Measurements from ENCODE around the gene SNRNP48. TPM values are rescaled to one million over a fixed set of nuclear protein-coding genes. Genes with fewer than 3 reads are reported as not detected.

The SNRNP48 gene
- total and polyA plus RNA-seq, 10 of the 15 experiments (the other 5 are each of a cell fraction or from before 2014, with no cell fraction given): 3.2 to 14.4 (median 8.9) TPM

DNA sequence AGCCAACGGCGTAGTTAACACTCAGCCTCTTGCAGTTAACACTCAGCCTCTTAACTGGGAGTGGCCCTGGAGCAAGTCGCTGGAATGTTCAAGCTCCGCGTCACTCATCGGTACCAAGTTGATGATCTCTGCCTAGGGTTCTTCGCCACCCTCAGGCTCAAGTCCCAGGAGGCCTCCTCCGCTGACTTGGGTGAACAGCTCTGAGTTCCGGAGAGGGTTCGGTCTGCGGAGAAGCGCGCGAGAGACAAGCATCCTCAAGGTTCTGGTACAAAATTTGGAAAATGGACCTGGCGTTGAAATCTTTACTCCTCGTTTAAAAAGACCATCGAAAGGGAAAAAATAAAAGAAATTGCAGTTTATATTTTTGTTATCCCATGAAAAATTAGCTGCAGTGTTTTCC is 49.4 kb upstream of the SNRNP48 start (continued):
- TF ChIP-seq, protein P1, sequence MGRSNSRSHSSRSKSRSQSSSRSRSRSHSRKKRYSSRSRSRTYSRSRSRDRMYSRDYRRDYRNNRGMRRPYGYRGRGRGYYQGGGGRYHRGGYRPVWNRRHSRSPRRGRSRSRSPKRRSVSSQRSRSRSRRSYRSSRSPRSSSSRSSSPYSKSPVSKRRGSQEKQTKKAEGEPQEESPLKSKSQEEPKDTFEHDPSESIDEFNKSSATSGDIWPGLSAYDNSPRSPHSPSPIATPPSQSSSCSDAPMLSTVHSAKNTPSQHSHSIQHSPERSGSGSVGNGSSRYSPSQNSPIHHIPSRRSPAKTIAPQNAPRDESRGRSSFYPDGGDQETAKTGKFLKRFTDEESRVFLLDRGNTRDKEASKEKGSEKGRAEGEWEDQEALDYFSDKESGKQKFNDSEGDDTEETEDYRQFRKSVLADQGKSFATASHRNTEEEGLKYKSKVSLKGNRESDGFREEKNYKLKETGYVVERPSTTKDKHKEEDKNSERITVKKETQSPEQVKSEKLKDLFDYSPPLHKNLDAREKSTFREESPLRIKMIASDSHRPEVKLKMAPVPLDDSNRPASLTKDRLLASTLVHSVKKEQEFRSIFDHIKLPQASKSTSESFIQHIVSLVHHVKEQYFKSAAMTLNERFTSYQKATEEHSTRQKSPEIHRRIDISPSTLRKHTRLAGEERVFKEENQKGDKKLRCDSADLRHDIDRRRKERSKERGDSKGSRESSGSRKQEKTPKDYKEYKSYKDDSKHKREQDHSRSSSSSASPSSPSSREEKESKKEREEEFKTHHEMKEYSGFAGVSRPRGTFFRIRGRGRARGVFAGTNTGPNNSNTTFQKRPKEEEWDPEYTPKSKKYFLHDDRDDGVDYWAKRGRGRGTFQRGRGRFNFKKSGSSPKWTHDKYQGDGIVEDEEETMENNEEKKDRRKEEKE (IDR thresholded peaks at IDR 0.05): no peak
- TF ChIP-seq CREM (IDR thresholded peaks at IDR 0.05; ENCODE audit: low read depth) (no peak), ZBED1 (IDR thresholded peaks at IDR 0.05; ENCODE audit: borderline replicate concordance) (no peak)

DNA sequence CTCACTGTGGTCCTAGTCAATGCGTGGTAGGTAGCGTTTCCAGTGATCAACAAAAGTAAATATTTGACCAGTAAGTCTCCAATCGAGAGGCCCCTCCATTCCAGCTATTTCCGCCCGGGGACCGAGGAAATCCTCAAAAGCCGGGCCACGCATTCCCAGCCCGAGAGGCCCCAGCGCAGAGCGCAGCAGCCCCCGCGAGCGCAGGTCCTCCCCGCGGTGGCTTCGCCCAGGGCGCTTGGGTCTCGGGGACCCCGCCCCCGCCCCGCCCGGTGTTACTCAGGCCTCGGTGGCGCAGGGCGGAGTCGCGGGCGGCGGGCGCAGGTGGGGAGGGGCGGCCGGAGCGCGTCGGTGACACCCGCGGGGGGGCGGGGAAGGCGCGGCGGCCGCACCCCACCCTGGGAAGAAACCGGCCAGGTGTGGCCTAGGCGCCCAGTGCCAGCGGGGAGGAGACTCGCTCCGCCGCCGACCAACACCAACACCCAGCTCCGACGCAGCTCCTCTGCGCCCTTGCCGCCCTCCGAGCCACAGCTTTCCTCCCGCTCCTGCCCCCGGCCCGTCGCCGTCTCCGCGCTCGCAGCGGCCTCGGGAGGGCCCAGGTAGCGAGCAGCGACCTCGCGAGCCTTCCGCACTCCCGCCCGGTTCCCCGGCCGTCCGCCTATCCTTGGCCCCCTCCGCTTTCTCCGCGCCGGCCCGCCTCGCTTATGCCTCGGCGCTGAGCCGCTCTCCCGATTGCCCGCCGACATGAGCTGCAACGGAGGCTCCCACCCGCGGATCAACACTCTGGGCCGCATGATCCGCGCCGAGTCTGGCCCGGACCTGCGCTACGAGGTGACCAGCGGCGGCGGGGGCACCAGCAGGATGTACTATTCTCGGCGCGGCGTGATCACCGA is 48.6 kb upstream of the SNRNP48 start, which contains the start of gene DSP:
Gene DSP, plus strand, starts transcription at position 497 of the 890 bp plus-strand sequence. Its CDS starts 245 bp downstream, at position 742.
- H3K79me2 ChIP-seq (ENCODE audit: control insufficient read depth, insufficient read depth, low read length): no peaks in the 10 kb centered on the region
- CTCF ChIA-PET: no interaction called here
- peak; percentile 62 for ATAC-seq
- 6% methylated on average over 77 of the region's 105 CpGs for WGBS (ENCODE audit: insufficient coverage, insufficient replicate concordance, low lambda C conversion rate, missing lambda C conversion rate)
- SMC1A ChIA-PET (ENCODE audit: uncharacterized antibody, unreplicated experiment): no interaction called here
- H3K36me3 ChIP-seq (ENCODE audit: control insufficient read depth in 2 of 2, insufficient read depth in 2 of 2, low read length in 1 of 2): no peaks in the 10 kb centered on the region
- in situ Hi-C loops (cut with MboI): no loop called here
- no TSS peak for BruUV-seq (replicated peaks)
- no peaks in the 10 kb centered on the region for H4K20me1 ChIP-seq (ENCODE audit: control insufficient read depth, insufficient read depth)
- peak within 1 kb of the TSS; percentile 79 for H3K4me2 ChIP-seq (ENCODE audit: control insufficient read depth, insufficient read depth)
- TF ChIP-seq CHD2 (IDR thresholded peaks at IDR 0.05; ENCODE audit: borderline replicate concordance, low read depth, low read length) (no peak), RELA (IDR thresholded peaks at IDR 0.05; ENCODE audit: borderline replicate concordance, partially characterized antibody) (no peak), POLR2A (IDR thresholded peaks at IDR 0.05; ENCODE audit: low read depth, low read length) (no peak), ZZZ3 (IDR thresholded peaks at IDR 0.05; ENCODE audit: control insufficient read depth, insufficient read length, low read depth) (no peak), SUZ12 (IDR thresholded peaks at IDR 0.05; ENCODE audit: unreplicated experiment) (peak; percentile 86), RBBP5 (conservative IDR thresholded peaks at IDR 0.05) (no peak), SMAD1 (IDR thresholded peaks at IDR 0.05; ENCODE audit: low read depth, partially characterized antibody) (no peak)
- H3K4me3 ChIP-seq: peak within 1 kb of the TSS; percentile 29; the same call in 1 of the 2 replicates
- H3K9ac ChIP-seq (ENCODE audit: control insufficient read depth, insufficient read depth, low read length): no peak within 1 kb of the TSS
- intact Hi-C loops (cut with micrococcal nuclease; ENCODE audit: unreplicated experiment): no loop called here
- H3K27me3 ChIP-seq (replicated peaks in 1 of 2; ENCODE audit: control insufficient read depth in 2 of 2, insufficient read depth in 2 of 2, low read length in 1 of 2): peaks cover 10 to 21% of the 10 kb centered on the region in 2 experiments
- peak within 1 kb of the TSS; percentile 19; the same call in 1 of the 2 replicates for H2AFZ ChIP-seq (ENCODE audit: control insufficient read depth, low read depth, low read length)
- H3K4me1 ChIP-seq (ENCODE audit: control insufficient read depth, insufficient read depth, low read length): no peaks in the 10 kb centered on the region
- no peak within 1 kb of the TSS for H3K27ac ChIP-seq (ENCODE audit: control insufficient read depth, insufficient read depth)
- POLR2A ChIA-PET: no interaction called here
- RAD21 ChIA-PET (ENCODE audit: unreplicated experiment): interaction anchor here (0.6 kb wide), 1 partner anchor 277 kb away, joined by 4 read pairs; no protein-coding TSS in a partner anchor
- no peak for DNase-seq (ENCODE audit: low read depth, low spot score)
- H3K9me3 ChIP-seq (replicated peaks; ENCODE audit: control insufficient read depth, insufficient read depth, low read length): no peaks in the 10 kb centered on the region
- FAIRE-seq: no peak
